Middle frontal gyrus (tissue), 1 donor: ENCODE results near the gene YY1AP1.
"Not testable (repeated sequence)": the region's sequence is repeated elsewhere in the genome, so short reads cannot be mapped to it uniquely, and the experiment has no call there.

Experiments used
- DNase-seq: peaks from one replicate; pipeline ENCODE4 v3.0.0-alpha.2; 2015; ENCODE audit warnings: low spot score; ENCODE audit errors: extremely low spot score

YY1AP1 gene

GRCh38 chr1:155646307-155646706, 42.3 kb downstream of the YY1AP1 start:
- no peak for DNase-seq

- no peak for DNase-seq
Measured at GRCh38 chr1:155645648-155646047, 42.9 kb downstream of the YY1AP1 start.

GRCh38 chr1:155645034-155645598, 43.5 kb downstream of the YY1AP1 start:
- no peak for DNase-seq

GRCh38 chr1:155643230-155643629, 45.3 kb downstream of the YY1AP1 start:
- DNase-seq = no peak

- DNase-seq = not testable (repeated sequence)
Measured at GRCh38 chr1:155642559-155643180, 45.9 kb downstream of the YY1AP1 start.

- DNase-seq = no peak
Measured at GRCh38 chr1:155640367-155640766, 48.2 kb downstream of the YY1AP1 start.

GRCh38 chr1:155636397-155637153, 52.0 kb downstream of the YY1AP1 start:
- no peak for DNase-seq

- DNase-seq = not testable (repeated sequence)
Measured at GRCh38 chr1:155626428-155626827, 62.1 kb downstream of the YY1AP1 start.

- DNase-seq = no peak
Measured at GRCh38 chr1:155623357-155623756, 65.2 kb downstream of the YY1AP1 start.

- DNase-seq = no peak
Measured at GRCh38 chr1:155622191-155622590, 66.4 kb downstream of the YY1AP1 start.

- not testable (repeated sequence) for DNase-seq
Measured at GRCh38 chr1:155613226-155613625, 75.3 kb downstream of the YY1AP1 start.

- not testable (repeated sequence) for DNase-seq
Measured at GRCh38 chr1:155610257-155610647, 78.3 kb downstream of the YY1AP1 start.

- DNase-seq = peak; percentile 94
Measured at GRCh38 chr1:155609515-155610256, 78.9 kb downstream of the YY1AP1 start, which contains the start of gene MSTO1. Gene MSTO1, plus strand, starts transcription at chr1:155610218. Its CDS starts 31 bp downstream, at chr1:155610249.
